HG03039 (cell line): ENCODE measurements around the gene TRIM75.
"Not testable (repeated sequence)": the region's sequence is repeated elsewhere in the genome, so short reads cannot be mapped to it uniquely, and the experiment has no call there.

ENCODE experiments used
- ATAC-seq: cut with Tn5 transposase; IDR thresholded peaks from one replicate; pipeline ENCODE4 v1.9.1; 2021; ENCODE audit warnings: mild to moderate bottlenecking, moderate library complexity; ENCODE audit not compliant: unreplicated experiment

The TRIM75 gene

GRCh38 chr4:165053645-165054044 is at the start of gene TRIM75:
TSS of gene TRIM75 (plus strand) at chr4:165053866. CDS start at chr4:165059148, 5,282 bp downstream.
- no peak for ATAC-seq

GRCh38 chr4:165005352-165005925 is 48.2 kb upstream of the TRIM75 start:
- no peak for ATAC-seq

GRCh38 chr4:165006456-165006855 is 47.2 kb upstream of the TRIM75 start:
- no peak for ATAC-seq

DNA sequence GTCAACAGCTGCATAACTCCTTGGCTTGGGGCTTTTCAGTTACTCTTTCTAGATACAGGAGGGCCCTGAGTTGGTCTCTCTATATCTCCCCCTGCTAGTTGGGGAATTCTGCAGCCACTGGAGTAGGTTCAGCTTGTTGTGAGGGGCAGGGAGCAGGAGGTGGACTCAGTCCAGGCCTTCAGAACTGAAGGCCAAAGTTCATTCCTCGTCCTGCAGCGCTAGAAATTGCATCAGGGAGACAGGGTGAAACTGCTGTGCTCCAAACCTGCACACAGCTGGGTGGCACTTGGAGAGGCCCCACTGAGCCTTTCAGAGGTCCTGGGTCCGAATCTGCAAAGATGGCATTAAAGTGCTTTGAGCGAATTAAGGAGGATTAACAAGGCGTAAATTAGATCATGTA is 46.8 kb upstream of the TRIM75 start:
- no peak for ATAC-seq

- ATAC-seq = no peak
These were observed 44.0 kb upstream of the TRIM75 start for GRCh38 chr4:165009493-165010227.

- no peak for ATAC-seq
These were observed 43.2 kb upstream of the TRIM75 start for GRCh38 chr4:165010487-165010886.

- ATAC-seq = no peak
These were observed 42.7 kb upstream of the TRIM75 start for GRCh38 chr4:165010991-165011390.

GRCh38 chr4:165011403-165011802 is 42.3 kb upstream of the TRIM75 start:
- ATAC-seq = no peak

GRCh38 chr4:165013691-165014090 is 40.0 kb upstream of the TRIM75 start:
- ATAC-seq = no peak

DNA sequence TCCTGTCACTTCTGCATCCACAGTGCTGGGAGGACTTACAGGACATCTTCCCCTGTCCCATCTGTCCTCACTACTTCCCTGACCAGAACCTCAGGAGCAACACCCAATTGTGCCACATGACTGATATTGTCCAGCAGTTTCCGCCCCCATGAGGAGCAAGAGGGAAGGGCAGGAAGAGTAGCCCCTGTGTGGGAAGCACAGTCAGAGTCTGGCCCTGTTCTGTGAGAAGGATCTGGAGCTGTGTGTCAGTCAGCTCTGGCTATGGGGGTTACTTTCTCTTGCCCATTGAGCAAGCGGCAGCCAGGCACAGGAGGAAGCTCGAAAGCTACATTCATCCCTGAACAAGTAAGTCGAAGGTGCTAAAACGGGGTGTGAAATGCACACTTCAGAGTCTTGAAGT is 36.7 kb upstream of the TRIM75 start:
- no peak for ATAC-seq

GRCh38 chr4:165019995-165020394 is 33.7 kb upstream of the TRIM75 start:
- ATAC-seq = not testable (repeated sequence)

GRCh38 chr4:165025782-165026181 is 27.9 kb upstream of the TRIM75 start:
- not testable (repeated sequence) for ATAC-seq

DNA sequence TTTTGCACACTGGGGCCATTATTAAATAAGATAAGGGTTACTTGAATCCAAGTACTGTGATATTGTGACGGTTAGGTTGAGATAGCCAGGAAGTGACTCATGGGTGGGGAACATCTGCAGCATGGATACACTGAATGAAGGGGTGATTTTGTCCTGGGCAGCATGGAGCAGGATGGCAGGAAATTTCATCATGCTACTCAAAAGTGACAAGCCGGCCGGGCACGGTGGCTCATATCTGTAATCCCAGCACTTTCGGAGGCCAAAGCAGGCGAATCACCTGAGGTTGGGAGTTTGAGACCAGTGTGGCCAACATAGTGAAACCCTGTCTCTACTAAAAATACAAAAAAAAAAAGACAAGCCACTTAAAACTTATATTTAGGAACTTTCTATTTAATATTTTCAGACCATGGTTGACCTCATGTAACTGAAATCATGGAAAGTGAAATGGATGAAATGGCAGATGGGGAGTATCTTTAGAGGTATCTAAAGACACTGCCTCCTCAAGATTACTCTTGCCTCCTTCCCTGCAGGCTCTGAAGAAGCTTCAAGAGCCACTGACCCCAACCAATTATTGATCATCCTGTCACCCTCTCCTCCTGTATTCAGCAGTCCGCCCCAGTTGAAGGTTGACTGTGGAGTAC is 25.8 kb upstream of the TRIM75 start:
- no peak for ATAC-seq

- ATAC-seq = no peak
These were observed 22.0 kb upstream of the TRIM75 start, which contains the start of gene TRIM60 for GRCh38 chr4:165031436-165032211. TSS of gene TRIM60 (plus strand) at chr4:165031999. CDS start at chr4:165040073, 8,074 bp downstream.

- ATAC-seq = no peak
These were observed 5.5 kb upstream of the TRIM75 start for GRCh38 chr4:165048170-165048569.

DNA sequence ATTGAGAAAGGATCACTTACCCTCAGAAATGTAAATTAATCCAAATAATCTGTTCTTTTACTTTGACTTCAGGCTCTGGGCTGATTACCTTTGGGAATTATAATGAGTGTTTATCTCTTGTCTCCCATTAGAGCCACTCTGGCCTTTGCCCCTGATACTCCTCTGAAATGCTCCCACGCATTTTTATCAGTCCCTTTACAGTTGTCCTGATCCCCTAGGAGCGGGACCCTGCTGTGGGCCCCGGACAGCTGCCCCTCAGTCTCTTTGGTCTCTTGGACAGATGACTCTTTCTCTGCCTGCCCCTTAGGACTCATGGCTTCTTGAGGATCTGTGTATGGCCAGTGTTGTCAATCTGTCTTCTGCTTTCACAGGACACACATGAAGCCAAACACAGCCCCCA is 1.0 kb upstream of the TRIM75 start:
- ATAC-seq = no peak

- no peak for ATAC-seq
These were observed 1.9 kb downstream of the TRIM75 start for GRCh38 chr4:165055601-165056000.

DNA sequence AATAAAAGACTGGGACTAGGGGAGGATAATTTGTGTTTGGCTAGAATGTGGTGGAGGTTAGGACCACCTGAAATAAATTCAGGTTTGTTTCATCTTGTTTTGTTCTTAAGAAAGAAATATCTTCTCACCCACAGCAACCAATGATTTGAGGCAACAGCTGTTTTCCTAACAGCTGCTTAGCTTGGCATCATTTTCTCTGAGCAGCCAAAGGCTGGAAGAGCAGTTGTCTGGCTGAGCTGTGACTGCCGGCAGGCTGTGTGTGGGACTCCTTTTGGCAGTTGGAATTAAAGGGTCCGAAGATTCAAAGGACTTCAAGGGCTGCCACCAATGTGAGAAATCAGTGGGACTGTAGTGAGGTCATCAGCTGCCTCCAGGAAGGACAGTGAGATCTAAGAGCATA is 5.0 kb downstream of the TRIM75 start:
- ATAC-seq = no peak

DNA sequence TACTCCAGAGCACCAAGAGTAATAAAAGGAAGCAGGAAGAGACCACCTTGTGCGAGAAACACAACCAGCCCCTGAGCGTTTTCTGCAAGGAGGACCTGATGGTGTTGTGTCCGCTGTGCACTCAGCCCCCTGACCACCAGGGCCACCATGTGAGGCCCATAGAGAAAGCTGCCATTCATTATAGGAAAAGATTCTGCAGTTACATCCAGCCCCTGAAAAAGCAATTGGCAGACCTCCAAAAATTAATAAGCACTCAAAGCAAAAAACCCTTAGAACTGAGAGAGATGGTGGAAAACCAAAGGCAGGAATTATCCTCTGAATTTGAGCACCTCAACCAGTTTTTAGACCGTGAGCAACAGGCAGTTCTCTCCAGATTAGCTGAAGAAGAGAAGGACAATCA is 5.7 kb downstream of the TRIM75 start:
- no peak for ATAC-seq

- ATAC-seq = no peak
These were observed 7.3 kb downstream of the TRIM75 start for GRCh38 chr4:165060938-165061337.

- ATAC-seq = no peak
These were observed 16.9 kb downstream of the TRIM75 start for GRCh38 chr4:165070560-165070959.
